HUES64 (cell line): Measurements from ENCODE around the gene DCHS2.

Experiments used
- H3K27ac ChIP-seq: 2 replicates; pipeline ENCODE4 v1.7.0; 2013; ENCODE audit warnings: low read depth, low read length, inconsistent platforms
- H3K27me3 ChIP-seq: 2 replicates; pipeline ENCODE4 v1.6.1; 2013; ENCODE audit warnings: mild to moderate bottlenecking, low read length; ENCODE audit not compliant: insufficient read depth
- H3K36me3 ChIP-seq: 2 replicates; pipeline ENCODE4 v1.6.1; 2013; ENCODE audit warnings: mild to moderate bottlenecking, low read length; ENCODE audit not compliant: insufficient read depth
- H3K4me1 ChIP-seq: 2 replicates; pipeline ENCODE4 v1.6.1; 2013; ENCODE audit warnings: mild to moderate bottlenecking, low read length, moderate library complexity; ENCODE audit not compliant: insufficient read depth
- H3K4me3 ChIP-seq: 2 replicates; pipeline ENCODE4 v1.5.1; 2013; ENCODE audit warnings: mild to moderate bottlenecking, low read length, moderate library complexity
- H3K9ac ChIP-seq: 2 replicates; pipeline ENCODE4 v1.6.1; 2013; ENCODE audit warnings: mild to moderate bottlenecking, low read depth, low read length
- H3K9me3 ChIP-seq: 2 replicates; pipeline ENCODE4 v1.6.1; 2013; ENCODE audit warnings: low read depth, low read length; ENCODE audit not compliant: insufficient read depth
- WGBS: fragments of 150-250, 120-280 bp; methylation state at CpG from one replicate; pipeline ENCODE4 v1.1.7; 2013; ENCODE audit warnings: missing lambda C conversion rate; 5-methylcytosine and 5-hydroxymethylcytosine counted together

DCHS2 gene

GRCh38 chr4:154467886-154468285 is 23.7 kb downstream of the DCHS2 start:
- no peaks in the 10 kb centered on the region for H3K36me3 ChIP-seq
- no peaks in the 10 kb centered on the region for H3K9me3 ChIP-seq
- H3K27ac ChIP-seq, result no peak overlapping the region
- no peaks in the 10 kb centered on the region for H3K4me1 ChIP-seq
- WGBS, result 80% methylated on average over 1 of the region's 1 CpG
- H3K4me3 ChIP-seq, result no peak overlapping the region
- no peak overlapping the region for H3K9ac ChIP-seq
- H3K27me3 ChIP-seq, result no peaks in the 10 kb centered on the region

DNA sequence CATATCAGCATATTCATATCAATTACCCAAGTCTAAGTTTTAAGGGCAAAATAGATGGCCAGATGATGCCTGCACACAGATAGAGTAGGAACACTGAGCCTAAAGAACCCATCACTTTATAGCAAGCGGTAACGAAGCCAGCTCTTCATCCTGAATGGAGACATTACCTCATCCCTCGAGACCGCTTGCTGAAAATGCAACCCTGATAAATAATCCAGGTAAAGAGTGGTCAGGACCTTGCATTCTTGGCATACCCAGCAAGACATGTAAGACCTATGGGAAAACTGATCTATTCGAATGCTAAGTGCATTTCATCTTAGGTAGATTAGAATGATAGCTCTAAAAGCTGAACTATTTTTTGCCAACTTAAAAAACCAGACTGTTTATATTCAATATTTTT is 25.3 kb downstream of the DCHS2 start:
- no peak overlapping the region for H3K9ac ChIP-seq
- no peaks in the 10 kb centered on the region for H3K36me3 ChIP-seq
- no peaks in the 10 kb centered on the region for H3K27me3 ChIP-seq
- no peaks in the 10 kb centered on the region for H3K4me1 ChIP-seq
- no peak overlapping the region for H3K27ac ChIP-seq
- 88% methylated on average over 5 of the region's 5 CpGs for WGBS
- no peaks in the 10 kb centered on the region for H3K9me3 ChIP-seq
- H3K4me3 ChIP-seq, result no peak overlapping the region

GRCh38 chr4:154465085-154465484 is 26.5 kb downstream of the DCHS2 start:
- no peak overlapping the region for H3K9ac ChIP-seq
- H3K36me3 ChIP-seq, result no peaks in the 10 kb centered on the region
- no peaks in the 10 kb centered on the region for H3K27me3 ChIP-seq
- 95% methylated on average over 6 of the region's 6 CpGs for WGBS
- H3K4me1 ChIP-seq, result no peaks in the 10 kb centered on the region
- no peaks in the 10 kb centered on the region for H3K9me3 ChIP-seq
- no peak overlapping the region for H3K4me3 ChIP-seq
- no peak overlapping the region for H3K27ac ChIP-seq

GRCh38 chr4:154464654-154465053 is 26.9 kb downstream of the DCHS2 start:
- Histone ChIP-seq H3K9ac (no peak overlapping the region), H3K9me3 (no peaks in the 10 kb centered on the region), H3K4me1 (no peaks in the 10 kb centered on the region), H3K4me3 (no peak overlapping the region), H3K27me3 (no peaks in the 10 kb centered on the region), H3K27ac (no peak overlapping the region), H3K36me3 (no peaks in the 10 kb centered on the region)
- 92% methylated on average over 1 of the region's 1 CpG for WGBS

DNA sequence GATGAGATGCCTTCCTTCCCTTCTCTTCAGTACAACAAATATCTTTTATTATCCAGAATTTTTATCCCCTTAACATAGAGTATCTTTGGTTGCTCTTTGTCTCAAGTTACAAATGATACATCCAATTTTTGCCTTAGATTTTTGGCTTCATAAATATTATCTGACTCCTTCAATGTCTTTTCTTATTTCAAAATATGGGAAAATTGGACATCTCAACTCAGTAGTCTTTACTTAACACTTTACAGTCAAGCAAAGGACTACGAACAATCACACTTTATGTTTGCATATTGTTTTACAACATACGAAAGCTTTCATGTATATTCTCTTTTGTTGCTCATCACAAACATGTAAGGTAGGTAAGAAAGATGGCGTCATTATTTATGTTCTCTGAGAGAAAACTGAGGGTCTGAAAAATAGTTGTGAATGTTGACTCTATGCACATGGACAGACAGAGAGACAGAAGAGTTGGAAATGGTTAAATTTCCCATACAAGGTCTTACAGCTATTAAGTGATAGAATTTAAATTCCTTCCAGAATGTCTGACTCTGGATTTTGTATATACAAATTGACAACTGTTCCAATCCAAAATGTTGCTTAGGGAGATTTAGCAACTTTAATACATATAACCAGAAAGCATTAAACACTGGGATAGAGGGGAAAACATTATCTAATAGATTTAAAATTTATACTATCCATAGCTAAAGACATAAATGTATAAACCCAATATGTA is 29.4 kb downstream of the DCHS2 start:
- H3K27me3 ChIP-seq, result no peaks in the 10 kb centered on the region
- no peaks in the 10 kb centered on the region for H3K4me1 ChIP-seq
- no peaks in the 10 kb centered on the region for H3K36me3 ChIP-seq
- no peak overlapping the region for H3K27ac ChIP-seq
- H3K9ac ChIP-seq, result no peak overlapping the region
- WGBS, result 99% methylated on average over 3 of the region's 3 CpGs
- no peaks in the 10 kb centered on the region for H3K9me3 ChIP-seq
- H3K4me3 ChIP-seq, result no peak overlapping the region

DNA sequence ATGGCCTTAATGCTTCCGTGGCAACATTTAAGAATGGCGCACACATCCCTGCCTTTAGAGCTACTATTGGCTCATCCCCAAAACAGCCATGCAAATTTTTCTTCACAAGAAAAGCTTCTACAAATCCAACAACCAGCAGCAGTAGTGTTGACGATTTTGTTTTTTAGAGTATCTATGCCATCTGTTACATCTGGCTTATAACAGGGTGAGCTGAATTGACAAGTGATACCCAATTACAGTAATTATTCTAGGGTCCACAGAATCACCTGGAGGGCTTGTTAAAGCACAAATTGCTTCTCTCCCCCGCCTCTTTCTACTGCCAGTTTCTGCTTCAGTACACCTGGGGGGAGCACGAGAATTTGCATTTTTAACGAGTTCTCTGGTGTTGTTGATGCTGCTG is 34.1 kb downstream of the DCHS2 start:
- 84% methylated on average over 6 of the region's 6 CpGs for WGBS
- no peaks in the 10 kb centered on the region for H3K4me1 ChIP-seq

DNA sequence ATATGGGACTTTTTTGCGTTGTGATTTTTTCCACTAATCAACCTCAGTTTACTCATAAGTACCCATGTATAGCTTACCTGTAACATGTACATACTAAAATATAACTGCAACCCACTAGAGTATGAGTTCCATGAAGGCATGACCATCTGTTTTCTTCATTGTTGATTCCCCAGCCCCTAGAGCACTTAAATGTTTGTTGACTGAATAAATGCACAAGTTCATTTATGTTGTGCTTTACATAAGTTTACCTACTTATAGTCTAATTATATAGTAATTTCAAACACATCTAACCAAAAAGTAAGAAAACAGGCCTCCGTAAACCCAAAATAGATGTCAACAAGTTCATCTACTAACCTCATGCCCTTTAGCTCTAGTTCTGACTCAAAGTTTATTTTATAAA is 34.7 kb downstream of the DCHS2 start:
- 94% methylated on average over 2 of the region's 2 CpGs for WGBS
- Histone ChIP-seq H3K36me3 (no peaks in the 10 kb centered on the region), H3K27ac (no peak overlapping the region), H3K9ac (no peak overlapping the region), H3K9me3 (no peaks in the 10 kb centered on the region), H3K4me1 (no peaks in the 10 kb centered on the region), H3K27me3 (no peaks in the 10 kb centered on the region), H3K4me3 (no peak overlapping the region)

More for the DNA sequence above, 34.1 kb downstream of the DCHS2 start:
- Histone ChIP-seq H3K9me3 (no peaks in the 10 kb centered on the region), H3K27me3 (no peaks in the 10 kb centered on the region), H3K27ac (no peak overlapping the region), H3K9ac (no peak overlapping the region), H3K36me3 (no peaks in the 10 kb centered on the region), H3K4me3 (no peak overlapping the region)

GRCh38 chr4:154456240-154456639 is 35.4 kb downstream of the DCHS2 start:
- Histone ChIP-seq H3K36me3 (no peaks in the 10 kb centered on the region), H3K9ac (no peak overlapping the region), H3K27me3 (no peaks in the 10 kb centered on the region), H3K27ac (no peak overlapping the region), H3K4me1 (no peaks in the 10 kb centered on the region), H3K4me3 (no peak overlapping the region), H3K9me3 (no peaks in the 10 kb centered on the region)
- 93% methylated on average over 6 of the region's 6 CpGs for WGBS

DNA sequence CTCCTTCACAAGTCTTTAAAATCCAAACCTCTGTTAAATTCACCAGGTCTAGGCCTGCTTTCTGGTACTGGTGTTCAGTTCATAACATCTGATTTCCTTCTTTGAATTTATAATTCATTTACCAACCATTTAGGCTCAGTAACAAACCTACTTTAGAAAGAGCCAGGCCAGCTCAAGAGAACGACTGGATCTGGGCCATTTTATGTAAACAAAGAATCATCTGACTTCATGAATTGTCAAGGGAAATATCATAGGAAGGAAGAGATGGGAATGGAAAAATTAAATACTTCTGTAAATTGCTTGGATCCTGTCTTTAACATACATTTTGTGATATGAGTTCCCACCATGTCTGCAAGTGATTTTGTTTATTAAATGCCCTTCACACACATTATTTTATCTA is 36.5 kb downstream of the DCHS2 start:
- Histone ChIP-seq H3K4me1 (no peaks in the 10 kb centered on the region), H3K27me3 (no peaks in the 10 kb centered on the region), H3K36me3 (no peaks in the 10 kb centered on the region), H3K4me3 (no peak overlapping the region), H3K9me3 (no peaks in the 10 kb centered on the region), H3K27ac (no peak overlapping the region), H3K9ac (no peak overlapping the region)
- WGBS, result 78% methylated on average over 1 of the region's 1 CpG

DNA sequence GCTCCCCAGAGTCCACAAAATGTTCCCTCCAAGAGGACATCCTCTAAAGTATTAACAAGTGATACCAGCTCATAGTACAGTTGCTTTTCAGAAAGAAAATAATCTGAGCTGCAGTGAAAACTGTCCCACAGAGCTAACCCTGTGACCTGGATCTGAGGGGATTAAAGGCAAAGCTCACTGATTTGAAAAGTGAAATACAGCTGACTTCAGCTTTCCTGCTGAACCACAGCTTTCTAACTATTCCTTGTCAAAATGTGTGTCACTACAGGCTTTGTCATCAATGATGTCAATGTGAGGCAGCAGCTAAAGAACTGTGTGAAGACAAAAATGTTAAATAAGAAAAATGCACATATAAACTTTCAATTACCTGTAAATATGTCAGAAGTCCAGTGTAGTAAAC is 36.9 kb downstream of the DCHS2 start:
- no peaks in the 10 kb centered on the region for H3K9me3 ChIP-seq
- H3K9ac ChIP-seq, result no peak overlapping the region
- H3K4me1 ChIP-seq, result no peaks in the 10 kb centered on the region
- no peaks in the 10 kb centered on the region for H3K36me3 ChIP-seq
- no peaks in the 10 kb centered on the region for H3K27me3 ChIP-seq
- no peak overlapping the region for H3K4me3 ChIP-seq
- no peak overlapping the region for H3K27ac ChIP-seq

DNA sequence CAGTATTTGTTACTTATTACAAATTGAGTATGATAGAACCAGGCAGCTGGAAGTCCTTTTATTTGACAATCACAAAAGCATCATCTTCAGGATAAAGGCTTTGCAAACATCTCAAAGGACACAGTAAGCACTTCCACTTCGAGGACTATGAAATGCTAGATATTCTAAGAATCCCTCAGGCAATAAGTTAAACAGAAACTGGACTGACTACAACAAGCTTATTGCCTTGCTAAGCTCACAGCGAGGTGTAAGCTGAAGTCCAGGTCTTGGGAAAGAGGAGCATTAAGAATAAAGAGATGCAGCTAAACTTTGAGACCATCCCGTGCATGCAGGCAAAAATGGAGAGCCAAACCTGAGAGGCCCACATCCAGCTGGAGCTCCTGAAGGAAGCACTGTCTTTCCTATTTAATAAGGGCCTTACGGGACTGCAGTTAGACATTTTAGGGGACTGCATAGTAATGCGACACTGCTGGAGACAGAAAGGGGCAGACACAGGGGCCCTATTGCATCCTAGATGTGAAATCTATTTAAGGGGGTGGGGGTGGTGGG is 38.7 kb downstream of the DCHS2 start:
- Histone ChIP-seq H3K9me3 (no peaks in the 10 kb centered on the region), H3K36me3 (no peaks in the 10 kb centered on the region), H3K27ac (no peak overlapping the region), H3K4me1 (no peaks in the 10 kb centered on the region), H3K9ac (no peak overlapping the region), H3K4me3 (no peak overlapping the region), H3K27me3 (no peaks in the 10 kb centered on the region)
- WGBS, result 93% methylated on average over 5 of the region's 5 CpGs

DNA sequence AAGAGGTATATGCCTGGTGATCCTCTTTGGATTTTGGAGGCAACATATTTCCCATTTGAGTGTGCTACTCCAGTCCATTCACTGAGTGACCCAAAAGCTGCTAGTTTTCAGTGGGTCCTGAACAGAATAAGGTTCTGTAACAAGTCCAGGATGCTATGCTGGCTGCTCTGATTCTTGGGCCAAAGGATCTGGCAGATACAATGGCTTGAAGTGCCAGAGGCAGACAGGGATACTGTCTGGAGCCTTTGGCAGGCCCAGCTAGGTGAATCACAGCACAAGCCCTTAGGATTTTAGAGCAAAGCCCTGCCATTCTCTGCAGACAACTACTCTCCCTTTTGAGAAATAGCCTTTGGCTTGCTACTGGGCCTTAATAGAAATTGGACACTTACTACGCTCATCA is 40.6 kb downstream of the DCHS2 start:
- no peak overlapping the region for H3K27ac ChIP-seq
- 100% methylated on average over 1 of the region's 1 CpG for WGBS
- no peak overlapping the region for H3K4me3 ChIP-seq
- H3K9me3 ChIP-seq, result no peaks in the 10 kb centered on the region
- H3K27me3 ChIP-seq, result no peaks in the 10 kb centered on the region
- H3K36me3 ChIP-seq, result no peaks in the 10 kb centered on the region
- H3K4me1 ChIP-seq, result no peaks in the 10 kb centered on the region
- H3K9ac ChIP-seq, result no peak overlapping the region
